ENCODE results near the gene EYA2.

Gene EYA2

GRCh38 chr20:46898423-46898822 lies 3.8 kb downstream of the EYA2 start:
- Mint-ChIP-seq H3K4me3 (peak overlapping the region; percentile 6 to 76 (median 57)), H3K27ac (no peak overlapping the region), H3K27me3 (ENCODE audit: low read depth) (peaks cover 75% of the 10 kb centered on the region), H3K9me3 (no peaks in the 10 kb centered on the region), H3K4me1 (peaks cover 70% of the 10 kb centered on the region), H3K36me3 (ENCODE audit: low read depth) (no peaks in the 10 kb centered on the region)
- no peak for TF ChIP-seq CTCF (IDR thresholded peaks at IDR 0.05; ENCODE audit: unreplicated experiment in 3 of 3)

- Mint-ChIP-seq H3K27ac (peak overlapping the region; percentile 19 to 65 (median 48)), H3K36me3 (ENCODE audit: low read depth) (no peaks in the 10 kb centered on the region), H3K9me3 (no peaks in the 10 kb centered on the region), H3K4me3 (peak overlapping the region; percentile 5 to 76 (median 59)), H3K4me1 (peaks cover 62% of the 10 kb centered on the region), H3K27me3 (ENCODE audit: low read depth) (peaks cover 67% of the 10 kb centered on the region)
- no peak for TF ChIP-seq CTCF (IDR thresholded peaks at IDR 0.05; ENCODE audit: unreplicated experiment in 3 of 3)
These were observed 5.0 kb downstream of the EYA2 start for GRCh38 chr20:46899621-46900020.

- H3K27me3 Mint-ChIP-seq (ENCODE audit: low read depth), result peaks cover 68% of the 10 kb centered on the region
- peaks cover 62% of the 10 kb centered on the region for H3K4me1 Mint-ChIP-seq
- H3K9me3 Mint-ChIP-seq, result no peaks in the 10 kb centered on the region
- H3K36me3 Mint-ChIP-seq (ENCODE audit: low read depth), result no peaks in the 10 kb centered on the region
- H3K27ac Mint-ChIP-seq, result peak overlapping the region in 1 of 3 experiments; percentile 65
- peak overlapping the region in 2 of 3 experiments; percentile 59 to 76 for H3K4me3 Mint-ChIP-seq
- TF ChIP-seq CTCF (IDR thresholded peaks at IDR 0.05; ENCODE audit: unreplicated experiment in 3 of 3), result no peak
These were observed 5.4 kb downstream of the EYA2 start for GRCh38 chr20:46900086-46900485.

- no peaks in the 10 kb centered on the region for H3K36me3 Mint-ChIP-seq (ENCODE audit: low read depth)
- H3K9me3 Mint-ChIP-seq, result no peaks in the 10 kb centered on the region
- peak overlapping the region in 1 of 3 experiments; percentile 44 for H3K4me3 Mint-ChIP-seq
- TF ChIP-seq CTCF (IDR thresholded peaks at IDR 0.05; ENCODE audit: unreplicated experiment in 3 of 3), result no peak
- peaks cover 55% of the 10 kb centered on the region for H3K4me1 Mint-ChIP-seq
- peaks cover 61% of the 10 kb centered on the region for H3K27me3 Mint-ChIP-seq (ENCODE audit: low read depth)
- no peak overlapping the region for H3K27ac Mint-ChIP-seq
These were observed 6.2 kb downstream of the EYA2 start for GRCh38 chr20:46900826-46901225.

- no peaks in the 10 kb centered on the region for H3K9me3 Mint-ChIP-seq
These were observed 7.0 kb downstream of the EYA2 start for GRCh38 chr20:46901638-46902037.

More at GRCh38 chr20:46901638-46902037, 7.0 kb downstream of the EYA2 start:
- Mint-ChIP-seq H3K4me1 (peaks cover 47% of the 10 kb centered on the region), H3K4me3 (no peak overlapping the region), H3K27ac (no peak overlapping the region), H3K36me3 (ENCODE audit: low read depth) (no peaks in the 10 kb centered on the region), H3K27me3 (ENCODE audit: low read depth) (peaks cover 53% of the 10 kb centered on the region)
- TF ChIP-seq CTCF (IDR thresholded peaks at IDR 0.05; ENCODE audit: unreplicated experiment in 3 of 3), result no peak

Data from nephron (organoid).